Ovary (tissue), 9 donors: Measurements from ENCODE around the gene MEF2D. TPM values are rescaled to one million over a fixed set of nuclear protein-coding genes. Genes with fewer than 3 reads are reported as not detected.

ENCODE experiments used
- DNase-seq, 5 donors: peaks; one replicate each; pipeline ENCODE4 v3.0.0-alpha.2; 2019 to 2020
- H3K27ac ChIP-seq, 2 donors: fragments of 200-600 bp; one replicate each; pipeline versions ENCODE4 v1.5.1 to v1.8.0; 2019 to 2022
- H3K27me3 ChIP-seq: fragments of 200-600 bp; one replicate; pipeline ENCODE4 v1.8.0; 2022
- H3K36me3 ChIP-seq: fragments of 200-600 bp; sonication (generic); one replicate; pipeline ENCODE4 v1.5.1; 2019
- H3K4me1 ChIP-seq: one replicate; pipeline ENCODE4 v1.8.1; 2013; ENCODE audit warnings: mild to moderate bottlenecking, moderate library complexity; ENCODE audit not compliant: insufficient read depth
- H3K4me3 ChIP-seq: fragments of 200-600 bp; sonication (generic); one replicate; pipeline ENCODE4 v1.5.1; 2017
- H3K9me3 ChIP-seq, 2 donors: fragments of 200-600 bp in 1 of 2; sonication (generic) in 1 of 2; one replicate each; pipeline versions ENCODE4 v1.5.1 to v1.8.1; 2013 to 2019; ENCODE audit warnings: mild to moderate bottlenecking in 1 of 2, moderate library complexity in 1 of 2
- CTCF ChIP-seq, 3 donors: fragments of 450-650 bp in 2 of 3; fragments of 200-600 bp in 1 of 3; IDR thresholded peaks; one replicate each; pipeline versions ENCODE4 v1.5.1 to v1.8.0; 2016 to 2022; ENCODE audit warnings: antibody characterized with exemption in 3 of 3, mild to moderate bottlenecking in 1 of 3
- EP300 ChIP-seq: sonication (generic); formaldehyde crosslinking; IDR thresholded peaks from one replicate; pipeline ENCODE4 v1.6.1; 2017; ENCODE audit warnings: antibody characterized with exemption
- POLR2A ChIP-seq: fragments of 450-650 bp; IDR thresholded peaks from one replicate; pipeline ENCODE4 v1.6.1; 2017; ENCODE audit warnings: antibody characterized with exemption, mild to moderate bottlenecking, moderate library complexity
- WGBS, 3 donors: extraction: QIAGEN DNeasy Blood & Tissue Kit in 1 of 3; methylation state at CpG; one replicate each; pipeline versions ENCODE4 v1.1.5 to v1.1.7; 2013 to 2017; 5-methylcytosine and 5-hydroxymethylcytosine counted together
- intact Hi-C, 4 donors: fragments of 100-400 bp; cut with DNase I; formaldehyde crosslinking; loops; one replicate each; pipeline versions ENCODE4 v1.11.0 to v1.15.1; 2022 to 2023
- polyA plus RNA-seq, 2 donors: library from polyadenylated mRNA; stranded (reverse); fragments of 200-250 nt in 1 of 2; fragments of 350-450 nt in 1 of 2; fragmentation: Illumina TruSeq in 1 of 2; extraction: RNeasy Lipid Tissue Mini Kit (QIAGEN cat#74804) in 1 of 2; gene quantifications; one replicate each; pipeline ENCODE4 v1.2.3, GENCODE V29; 2013 to 2014
- total RNA-seq, 7 donors: library from RNA; depleted of rRNA in 2 of 7; stranded (reverse); fragments of >200 nt in 2 of 7; fragmentation: NEBNext Ultra II Directional in 3 of 7; extraction: Animal tissue kit (Norgen Biotek cat#: 25700) in 3 of 7; gene quantifications; one replicate each; pipeline versions ENCODE4 v1.1.0 to v1.2.4, GENCODE V29; 2016 to 2023
- donor health status: DM: no; HTN: no; CAD: no; lungs with moderate emphysema.
- donor health status: DM: no; HTN: no; CAD: no.
- donor health status: Bipolar disorder and iron deficiency.
- donor health status: DM: yes; HTN: yes; CAD: no.
- donor health status: DM: no; HTN: no; CAD: no.
- donor health status: DM: yes; HTN: yes; CAD: no.

The MEF2D gene
- total and polyA plus RNA-seq, 9 donors: 30.0 to 96.6 (median 57.6) TPM

- peaks cover 32% of the 10 kb centered on the region for H3K4me1 ChIP-seq
- H3K4me3 ChIP-seq: no peak overlapping the region
- no peaks in the 10 kb centered on the region for H3K9me3 ChIP-seq
- peak overlapping the region; percentile 99 to 100 for H3K27ac ChIP-seq
- TF ChIP-seq CTCF (IDR thresholded peaks at IDR 0.05) (no peak), POLR2A (no peak), EP300 (no peak)
- no peaks in the 10 kb centered on the region for H3K27me3 ChIP-seq
- DNase-seq: peak in 1 of 5 donors; percentile 31
- intact Hi-C loops: loop anchor here in 1 of 4 donors (2.0 kb wide), 1 partner anchor 47 kb away; no protein-coding TSS in a partner anchor
- no peaks in the 10 kb centered on the region for H3K36me3 ChIP-seq
- WGBS, 3 donors: 60 to 64% (median 63%) methylated on average over 5 of the region's 5 CpGs
Observed at GRCh38 chr1:156503698-156504437, 3.3 kb upstream of the MEF2D start.

GRCh38 chr1:156502894-156503697, 2.5 kb upstream of the MEF2D start:
- H3K4me1 ChIP-seq: peaks cover 29% of the 10 kb centered on the region
- peak overlapping the region; percentile 26 for H3K4me3 ChIP-seq
- TF ChIP-seq EP300 (no peak), POLR2A (peak; percentile 55), CTCF (IDR thresholded peaks at IDR 0.05) (no peak)
- no peaks in the 10 kb centered on the region for H3K9me3 ChIP-seq
- no peaks in the 10 kb centered on the region for H3K27me3 ChIP-seq
- DNase-seq: peak; percentile 81 to 86 (median 83)
- intact Hi-C loops: no loop called here
- WGBS, 3 donors: 14 to 17% (median 16%) methylated on average over 12 of the region's 12 CpGs
- H3K36me3 ChIP-seq: no peaks in the 10 kb centered on the region
- H3K27ac ChIP-seq: peak overlapping the region; percentile 99 to 100

DNA sequence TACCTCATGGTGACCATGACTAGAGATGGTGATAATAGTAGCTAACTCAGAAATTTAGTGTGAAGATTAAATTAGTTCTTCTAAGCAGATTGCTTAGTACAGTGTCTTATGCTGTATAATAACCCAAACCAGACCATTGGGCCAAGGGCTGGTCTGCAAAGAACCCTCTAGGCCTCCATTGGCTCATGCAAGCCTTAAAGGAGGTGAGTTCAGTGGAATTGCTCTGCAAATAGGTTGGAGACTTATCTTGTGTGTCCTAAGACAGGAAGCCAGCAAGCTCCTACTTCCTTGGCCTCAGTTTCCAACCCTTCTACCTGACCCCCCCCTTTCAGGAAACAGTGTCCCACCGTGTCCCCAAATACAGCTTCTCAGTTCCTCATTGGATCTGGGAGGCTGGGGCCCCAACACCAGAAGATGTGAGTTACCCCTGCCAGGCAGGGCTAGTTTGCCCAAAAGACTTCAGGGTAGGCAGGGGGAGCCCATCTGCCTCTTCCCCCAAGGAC, 1.9 kb upstream of the MEF2D start:
- H3K36me3 ChIP-seq: no peaks in the 10 kb centered on the region
- no peak for DNase-seq
- no peak overlapping the region for H3K4me3 ChIP-seq
- intact Hi-C loops: no loop called here
- no peak for TF ChIP-seq POLR2A
- TF ChIP-seq CTCF (IDR thresholded peaks at IDR 0.05): no peak
- TF ChIP-seq EP300: no peak
- H3K9me3 ChIP-seq: no peaks in the 10 kb centered on the region
- H3K4me1 ChIP-seq: peaks cover 32% of the 10 kb centered on the region
- WGBS, 3 donors: 9 to 11% (median 10%) methylated on average over 1 of the region's 1 CpG
- peak overlapping the region; percentile 99 to 100 for H3K27ac ChIP-seq
- H3K27me3 ChIP-seq: no peaks in the 10 kb centered on the region

DNA sequence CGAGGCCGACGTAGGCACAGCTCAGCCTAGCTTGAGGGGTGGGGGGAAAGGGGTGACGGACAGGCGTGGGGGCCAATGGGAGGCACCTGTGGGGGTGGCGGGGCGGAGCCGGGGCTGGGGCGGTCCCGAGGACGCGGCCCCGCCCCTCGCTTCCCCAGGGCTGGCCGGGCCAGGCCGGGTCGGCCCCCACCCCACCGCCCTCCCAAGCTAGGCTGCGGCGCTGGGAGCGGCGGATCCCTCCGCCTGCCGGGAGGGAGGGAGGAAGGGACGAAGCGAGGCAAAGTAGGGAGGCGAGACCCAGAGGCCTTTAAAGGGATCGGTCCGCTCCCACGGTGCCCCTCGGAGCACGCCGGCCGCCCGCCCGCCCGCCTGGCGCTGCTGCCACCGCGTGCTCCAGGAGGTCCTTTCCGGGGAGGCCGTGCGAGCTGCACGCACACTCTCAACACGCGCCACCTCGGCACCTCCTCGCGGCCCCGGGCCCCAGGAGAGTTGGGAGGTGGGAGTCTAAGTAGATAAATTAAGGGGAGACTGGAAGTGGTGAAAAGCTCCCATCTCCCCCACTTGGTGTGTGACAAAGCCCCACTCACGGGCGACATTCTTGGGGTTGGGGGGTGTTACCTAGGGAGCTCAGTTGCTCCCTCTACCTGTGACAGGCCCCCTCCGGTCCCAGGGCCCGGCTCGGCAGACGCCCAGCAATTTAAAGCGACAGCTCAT, 375 bp upstream of the MEF2D start:
- DNase-seq: peak; percentile 94 to 97 (median 97)
- Histone ChIP-seq H3K27ac (peak overlapping the region; percentile 99 to 100), H3K36me3 (no peaks in the 10 kb centered on the region), H3K4me3 (peak overlapping the region; percentile 76), H3K27me3 (no peaks in the 10 kb centered on the region), H3K9me3 (no peaks in the 10 kb centered on the region), H3K4me1 (peaks cover 46% of the 10 kb centered on the region)
- intact Hi-C loops: loop anchor here in 1 of 4 donors (2.0 kb wide), 1 partner anchor 44 kb away; no protein-coding TSS in a partner anchor
- TF ChIP-seq EP300: no peak
- TF ChIP-seq CTCF (IDR thresholded peaks at IDR 0.05): peak; percentile 43 to 56 (median 52)
- TF ChIP-seq POLR2A: peak; percentile 96
- 0 to 1% (median 0%) methylated on average over 38 to 57 of the region's 57 CpGs for WGBS, 3 donors
